GM19043 (cell line): ENCODE results near the gene PAGR1.
A peak's percentile ranks its signal among the peaks of the same experiment; 100 is the strongest.
"Not testable (repeated sequence)": the region's sequence is repeated elsewhere in the genome, so short reads cannot be mapped to it uniquely, and the experiment has no call there.

Source experiments
- ATAC-seq: cut with Tn5 transposase; IDR thresholded peaks from one replicate; pipeline ENCODE4 v1.9.1; 2021; ENCODE audit warnings: low read depth; ENCODE audit not compliant: unreplicated experiment

PAGR1 gene

GRCh38 chr16:29791845-29792807, 23.8 kb upstream of the PAGR1 start:
- no peak for ATAC-seq

GRCh38 chr16:29793153-29793552, 22.8 kb upstream of the PAGR1 start:
- not testable (repeated sequence) for ATAC-seq

DNA sequence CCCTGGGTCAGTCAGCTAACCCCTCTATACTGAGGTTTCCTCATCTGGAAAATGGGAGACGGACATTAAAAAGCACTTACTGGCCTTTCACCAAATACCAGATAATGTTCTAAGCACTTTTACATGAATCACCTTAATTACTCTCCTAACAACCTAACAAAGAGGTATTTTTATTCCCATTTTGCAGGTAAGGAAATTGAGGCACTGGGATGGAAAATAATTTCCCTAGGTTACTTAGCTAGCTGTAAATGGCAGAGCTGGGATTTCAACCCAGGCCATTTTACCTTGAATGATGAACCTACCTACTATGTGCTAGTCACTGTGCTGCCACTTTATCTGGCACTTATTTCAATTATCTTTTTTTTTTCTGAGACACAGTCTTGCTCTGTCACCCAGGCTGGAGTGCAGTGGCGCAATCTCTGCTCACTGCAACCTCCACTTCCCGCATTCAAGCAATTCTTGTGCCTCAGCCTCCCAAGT, 21.7 kb upstream of the PAGR1 start:
- ATAC-seq, result no peak

- no peak for ATAC-seq
These were observed 13.5 kb upstream of the PAGR1 start for GRCh38 chr16:29802416-29802935.

DNA sequence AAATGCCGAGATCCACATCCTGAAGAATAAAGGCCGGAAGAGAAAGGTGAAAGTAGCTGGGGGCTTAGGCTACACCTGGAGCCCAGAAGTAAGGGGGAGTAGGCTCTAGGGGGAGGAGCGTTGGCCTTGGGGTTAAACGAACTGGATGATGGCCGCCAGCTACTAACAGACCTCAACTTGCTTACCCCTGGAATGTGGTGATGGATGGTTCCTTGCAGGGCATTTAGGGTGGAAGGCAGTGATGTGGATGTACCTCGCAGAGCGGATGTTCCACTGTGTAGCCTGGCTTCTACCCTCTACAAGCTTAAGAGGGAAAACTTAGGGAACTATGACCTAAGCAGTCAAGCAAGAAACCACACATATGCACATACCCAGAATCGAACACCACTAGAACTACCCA, 11.9 kb upstream of the PAGR1 start:
- ATAC-seq, result no peak

- no peak for ATAC-seq
These were observed 11.3 kb upstream of the PAGR1 start for GRCh38 chr16:29804455-29805231.

GRCh38 chr16:29805232-29806098, 10.5 kb upstream of the PAGR1 start:
- peak; percentile 51 for ATAC-seq

DNA sequence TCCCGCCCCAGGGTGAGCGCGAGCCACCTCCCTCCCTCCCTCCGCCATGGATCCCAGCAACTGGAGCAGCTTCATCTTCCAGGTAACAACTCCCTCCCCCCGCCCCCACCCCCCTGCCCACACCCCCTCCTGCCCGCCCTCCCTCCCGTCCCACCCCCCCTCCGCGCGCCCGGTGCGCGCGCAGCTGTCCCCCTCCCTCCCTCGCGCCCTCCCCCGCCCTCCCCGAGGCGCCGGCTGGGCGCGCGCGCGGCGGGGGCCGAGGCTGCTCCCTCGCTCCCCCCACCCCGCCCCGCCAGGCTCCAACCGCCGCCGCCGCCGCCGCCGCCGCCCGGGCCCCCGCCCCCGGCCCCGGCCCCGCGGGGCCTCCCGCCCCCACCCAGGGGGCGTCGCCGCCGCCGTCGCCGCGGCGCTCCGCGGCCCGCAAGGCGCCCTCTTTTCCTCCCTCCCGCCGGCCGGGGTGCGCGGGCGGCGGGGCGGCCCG, 9.8 kb upstream of the PAGR1 start, which contains the start of gene MAZ:
TSS of gene MAZ (plus strand) at position 431 of the 481 bp plus-strand sequence. CDS start 173 bp downstream, outside the sequence.
- no peak for ATAC-seq

- ATAC-seq, result no peak
These were observed 9.1 kb upstream of the PAGR1 start for GRCh38 chr16:29806641-29807425.

DNA sequence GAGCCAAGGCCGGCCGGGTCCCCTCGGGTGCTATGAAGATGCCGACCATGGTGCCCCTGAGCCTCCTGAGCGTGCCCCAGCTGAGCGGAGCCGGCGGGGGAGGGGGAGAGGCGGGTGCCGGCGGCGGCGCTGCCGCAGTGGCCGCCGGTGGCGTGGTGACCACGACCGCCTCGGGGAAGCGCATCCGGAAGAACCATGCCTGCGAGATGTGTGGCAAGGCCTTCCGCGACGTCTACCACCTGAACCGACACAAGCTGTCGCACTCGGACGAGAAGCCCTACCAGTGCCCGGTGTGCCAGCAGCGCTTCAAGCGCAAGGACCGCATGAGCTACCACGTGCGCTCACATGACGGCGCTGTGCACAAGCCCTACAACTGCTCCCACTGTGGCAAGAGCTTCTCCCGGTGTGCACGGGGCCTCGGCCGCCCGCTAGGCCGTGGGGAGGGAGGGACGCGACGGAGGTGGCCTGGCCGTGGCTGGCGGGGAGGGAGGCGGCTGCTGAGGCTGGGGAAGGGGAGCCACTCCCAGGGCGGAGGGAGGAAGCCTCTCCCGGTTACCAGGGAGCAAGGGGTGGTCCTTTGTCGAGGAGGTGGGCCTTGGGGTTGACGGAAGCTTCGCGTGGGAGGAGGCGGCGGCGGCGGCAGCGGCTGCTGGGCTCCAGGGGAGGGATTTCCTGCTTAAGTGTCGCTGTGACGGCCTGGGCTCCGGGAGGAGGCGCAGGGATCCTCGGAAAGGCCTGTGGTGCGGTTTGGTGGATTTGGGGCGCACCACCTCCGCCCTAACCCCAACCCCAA, 8.3 kb upstream of the PAGR1 start:
- no peak for ATAC-seq

DNA sequence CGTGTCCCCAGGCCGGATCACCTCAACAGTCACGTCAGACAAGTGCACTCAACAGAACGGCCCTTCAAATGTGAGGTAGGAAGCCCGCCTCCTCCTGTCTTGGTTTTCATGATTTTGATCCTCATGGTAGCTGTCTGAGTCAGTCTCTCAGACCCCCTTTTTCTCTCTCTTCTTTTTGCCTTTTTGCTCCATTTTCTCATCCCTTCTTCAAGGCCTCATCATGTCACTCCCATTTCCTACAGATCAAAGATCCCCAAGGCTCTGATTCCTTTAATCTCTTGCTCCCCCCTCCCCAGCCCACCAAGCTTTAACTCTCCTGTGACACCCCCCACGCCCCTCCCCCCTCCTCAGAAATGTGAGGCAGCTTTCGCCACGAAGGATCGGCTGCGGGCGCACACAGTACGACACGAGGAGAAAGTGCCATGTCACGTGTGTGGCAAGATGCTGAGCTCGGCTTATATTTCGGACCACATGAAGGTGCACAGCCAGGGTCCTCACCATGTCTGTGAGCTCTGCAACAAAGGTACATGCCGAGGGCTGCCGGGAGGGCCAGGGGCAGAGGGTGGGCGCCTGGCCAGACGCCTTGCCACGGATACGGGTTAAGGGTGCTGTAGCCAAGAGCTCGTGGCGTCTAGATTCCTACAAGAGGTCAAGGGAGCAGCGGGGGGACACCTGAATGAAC, 7.6 kb upstream of the PAGR1 start:
- ATAC-seq, result no peak

GRCh38 chr16:29809031-29809747, 6.8 kb upstream of the PAGR1 start:
- no peak for ATAC-seq

DNA sequence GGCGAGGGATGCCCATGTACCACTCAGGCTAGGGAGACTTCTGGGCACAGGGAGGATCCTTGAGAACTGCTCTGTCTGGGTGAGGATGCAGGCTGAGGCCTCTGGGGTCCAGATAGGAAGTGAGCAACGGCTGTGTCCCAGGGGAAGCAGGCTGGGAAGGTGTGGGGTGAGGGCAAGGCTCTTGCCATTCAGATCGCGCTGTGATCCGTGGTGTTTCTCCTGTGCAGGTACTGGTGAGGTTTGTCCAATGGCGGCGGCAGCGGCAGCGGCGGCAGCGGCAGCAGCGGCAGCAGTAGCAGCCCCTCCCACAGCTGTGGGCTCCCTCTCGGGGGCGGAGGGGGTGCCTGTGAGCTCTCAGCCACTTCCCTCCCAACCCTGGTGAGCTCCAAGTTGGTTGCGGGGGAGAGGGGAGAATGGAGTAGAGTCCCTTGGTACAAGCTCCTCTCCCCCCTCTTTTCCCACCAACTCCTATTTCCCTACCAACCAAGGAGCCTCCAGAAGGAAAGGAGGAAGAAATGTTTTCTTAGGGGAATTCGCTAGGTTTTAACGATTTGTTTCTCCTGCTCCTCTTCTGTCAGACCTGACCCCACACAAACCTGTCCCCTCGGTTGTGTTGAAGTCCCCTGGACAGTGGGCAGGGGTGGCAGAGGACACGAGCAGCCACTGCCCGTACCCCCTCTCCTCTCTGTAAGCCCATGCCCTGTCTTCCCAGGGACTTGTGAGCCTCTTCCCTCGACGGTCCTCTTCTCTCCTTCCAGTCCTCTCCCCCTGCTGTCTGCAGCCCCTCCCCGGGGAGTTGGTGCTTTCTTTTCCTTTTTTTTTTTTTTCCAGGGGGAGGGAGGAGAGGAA, 5.9 kb upstream of the PAGR1 start:
- no peak for ATAC-seq

GRCh38 chr16:29810699-29811169, 5.2 kb upstream of the PAGR1 start:
- ATAC-seq, result no peak

DNA sequence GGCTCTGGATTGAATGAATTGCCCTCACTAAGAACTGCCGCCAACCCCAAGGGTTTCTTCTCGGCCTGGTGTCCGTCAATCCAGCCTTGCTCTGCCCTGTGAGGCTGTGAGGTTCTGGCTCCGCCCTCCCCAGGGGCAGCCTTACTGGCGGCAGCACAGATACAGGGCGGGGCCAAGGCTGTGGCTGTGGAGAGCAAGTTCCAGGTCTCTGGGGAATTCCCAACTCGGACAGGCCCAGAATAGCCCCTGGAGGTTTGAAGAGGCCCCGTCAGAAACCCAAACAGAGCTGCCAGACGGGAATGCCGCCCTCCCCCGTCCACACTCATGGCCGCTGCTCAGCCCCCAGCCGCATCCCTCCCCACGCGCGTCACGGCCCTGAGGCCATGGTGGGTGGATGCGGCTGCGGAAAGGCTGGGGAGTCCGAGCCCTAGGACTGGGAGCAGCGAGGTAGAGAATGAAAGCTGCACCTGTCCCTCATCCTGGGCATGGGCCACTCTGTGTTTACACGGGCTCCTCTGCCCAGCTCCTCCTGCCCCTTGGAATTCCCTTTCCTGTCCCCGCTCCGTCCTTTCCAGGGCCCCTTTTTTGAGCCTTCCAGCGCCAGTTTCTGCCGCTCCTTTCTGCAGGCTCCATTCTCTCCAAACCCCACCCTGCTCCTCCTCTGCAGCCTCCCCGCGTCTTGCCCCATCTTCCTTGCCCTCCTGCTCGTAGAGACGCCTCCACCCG, 4.6 kb upstream of the PAGR1 start:
- no peak for ATAC-seq
